ENCODE results near the gene SLC29A3.

GRCh38 chr10:71283410-71283809 is 35.6 kb upstream of the SLC29A3 start:
- TF ChIP-seq CTCF (conservative IDR thresholded peaks at IDR 0.05; ENCODE audit: low read depth, low read length) (no peak), EZH2 (IDR thresholded peaks at IDR 0.05; ENCODE audit: low read length, unreplicated experiment) (no peak), EZH2phosphoT487 (IDR thresholded peaks at IDR 0.05; ENCODE audit: borderline replicate concordance, low read length) (no peak)
